ENCODE data around the gene CCDC116.
A peak's percentile ranks its signal among the peaks of the same experiment; 100 is the strongest.
"Not testable (repeated sequence)": the region's sequence is repeated elsewhere in the genome, so short reads cannot be mapped to it uniquely, and the experiment has no call there.

CCDC116 gene

DNA sequence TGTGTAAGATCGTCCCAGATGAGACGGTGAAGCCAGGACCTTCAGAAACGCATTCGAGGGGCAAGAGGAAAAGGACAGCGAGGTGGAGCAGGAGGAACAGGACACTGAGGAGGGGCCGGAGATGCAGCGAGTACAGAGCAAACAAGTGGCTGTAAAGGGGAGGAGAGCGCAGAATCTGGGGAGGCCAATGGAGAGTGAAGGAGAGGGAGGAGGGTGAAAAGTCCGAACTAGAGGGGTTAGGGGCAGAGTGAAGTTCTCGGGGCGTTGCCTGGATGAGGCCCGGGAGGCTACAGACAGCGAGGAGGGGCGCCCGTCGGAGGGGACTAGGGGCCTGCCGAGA lies 24.4 kb downstream of the CCDC116 start:
- no peak for DNase-seq

DNA sequence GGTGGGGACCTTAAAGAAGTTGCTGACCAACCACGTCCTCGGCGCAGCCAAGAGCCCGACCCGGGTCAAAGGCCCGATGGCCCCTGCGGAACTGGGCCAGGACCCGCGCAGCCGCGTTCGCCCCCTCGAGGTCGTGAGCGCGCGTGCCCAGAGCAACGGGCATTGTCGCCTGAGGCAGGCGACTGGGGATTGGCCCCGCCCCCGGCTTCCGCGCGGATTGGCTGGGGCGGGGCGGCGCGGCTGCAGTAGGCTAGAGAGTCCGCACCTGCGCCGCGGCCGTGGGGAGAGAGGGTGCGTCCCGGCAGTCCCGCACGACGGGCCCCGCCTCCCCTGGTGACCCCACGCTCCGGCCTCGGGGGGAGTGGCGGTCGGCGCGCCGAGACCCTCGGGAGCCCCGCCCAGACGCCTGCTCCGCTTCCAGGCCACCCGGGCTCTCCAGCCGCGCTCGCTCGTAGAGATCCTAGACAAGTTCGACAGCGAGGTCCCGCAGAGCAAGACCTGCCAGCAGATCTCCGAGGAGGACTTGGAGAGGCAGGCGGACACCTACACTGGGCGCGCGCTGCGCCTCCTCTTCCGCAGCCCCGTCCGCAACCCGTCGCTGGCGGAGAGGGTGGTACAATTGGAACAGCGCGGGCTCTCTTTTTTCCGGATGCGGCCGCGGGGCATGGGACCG lies 24.9 kb downstream of the CCDC116 start:
- peak; percentile 71 to 82 for DNase-seq

DNA sequence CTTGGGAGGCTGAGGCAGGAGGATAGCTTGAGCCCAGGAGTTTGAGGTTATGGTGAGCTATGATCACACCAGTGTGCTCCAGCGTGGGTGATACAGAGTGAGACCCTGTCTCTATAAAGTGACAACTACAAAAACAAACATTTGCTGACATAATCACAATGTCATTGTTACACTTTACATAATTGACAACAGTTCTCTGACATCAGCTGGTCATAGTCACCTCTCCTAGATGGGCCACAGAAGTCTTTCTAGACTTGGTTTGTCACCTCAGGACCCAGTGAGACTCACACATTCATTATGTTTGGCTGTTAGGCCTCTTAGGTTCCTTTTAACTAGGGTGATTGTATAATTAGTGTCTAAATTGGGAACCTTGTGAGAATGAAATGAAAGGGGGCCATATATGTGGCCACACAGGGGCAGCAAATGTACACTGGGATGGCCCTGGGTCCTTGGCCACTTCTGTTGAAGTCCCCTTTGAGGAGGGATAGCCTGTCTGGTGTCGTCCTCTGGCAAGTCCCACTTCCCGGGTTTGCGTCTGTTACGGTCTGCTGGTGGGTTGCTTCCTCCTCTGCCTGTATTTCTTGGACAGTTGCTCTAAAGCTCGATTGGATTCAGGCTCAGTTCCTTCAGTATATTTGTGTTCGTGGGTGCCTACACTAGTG lies 27.4 kb downstream of the CCDC116 start:
- no peak for DNase-seq

DNA sequence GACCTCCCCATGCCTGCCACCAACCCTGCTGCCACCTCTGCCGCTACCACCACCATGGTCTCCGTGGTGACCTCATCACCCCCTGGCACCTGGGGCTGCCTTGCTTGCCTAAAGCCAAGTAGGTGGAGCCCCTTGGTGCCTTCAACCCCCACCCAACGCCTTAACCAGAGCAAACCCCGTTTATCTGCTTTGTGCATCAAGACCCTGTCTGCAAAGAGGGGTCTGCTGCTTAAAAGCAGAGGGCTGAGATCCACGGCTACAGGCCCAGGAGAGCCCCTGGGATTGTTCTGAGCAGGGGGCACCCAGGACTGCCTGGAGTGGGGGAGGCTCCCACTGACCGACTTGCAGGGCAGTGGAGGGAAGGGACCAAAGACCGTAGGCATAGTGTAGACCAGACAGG lies 28.3 kb downstream of the CCDC116 start:
- no peak for DNase-seq

DNA sequence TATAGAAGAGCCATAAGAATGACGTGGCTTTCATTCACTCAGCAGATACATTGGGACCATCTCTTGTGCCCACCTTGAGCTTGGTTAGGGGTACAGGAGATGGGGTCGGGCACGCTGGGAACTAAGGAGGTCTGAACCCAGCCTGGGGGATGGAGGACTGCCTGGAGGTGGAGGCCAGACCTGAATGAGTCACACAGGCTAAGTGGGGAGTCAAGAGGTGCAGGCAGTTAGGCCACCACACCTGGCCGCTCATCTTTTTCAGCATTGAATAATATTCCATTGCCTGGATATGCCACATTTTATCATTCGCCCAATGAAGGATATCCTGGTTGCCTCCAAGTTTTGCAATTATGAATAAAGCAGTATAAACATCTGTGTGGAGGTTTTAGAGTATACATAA lies 29.4 kb downstream of the CCDC116 start:
- no peak for DNase-seq

DNA sequence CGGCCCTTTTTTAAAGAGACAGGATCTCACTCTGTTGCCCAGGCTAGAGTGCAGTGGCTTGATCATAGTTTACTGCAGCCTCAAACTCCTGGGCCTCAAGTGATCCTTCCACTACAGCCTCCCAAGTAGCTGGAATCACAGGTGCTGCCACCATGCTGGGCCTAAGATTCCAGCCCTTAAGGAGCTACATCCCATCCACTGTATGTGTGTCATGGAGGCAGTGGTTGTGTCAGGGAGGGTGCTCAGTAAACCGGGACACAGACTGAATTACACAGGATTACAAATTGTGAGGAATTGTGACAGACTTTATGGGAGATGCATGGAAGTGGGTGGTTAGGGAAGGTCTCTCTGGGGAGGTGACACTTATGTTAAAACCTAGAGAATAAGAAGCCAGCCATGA lies 31.2 kb downstream of the CCDC116 start:
- DNase-seq: no peak

DNA sequence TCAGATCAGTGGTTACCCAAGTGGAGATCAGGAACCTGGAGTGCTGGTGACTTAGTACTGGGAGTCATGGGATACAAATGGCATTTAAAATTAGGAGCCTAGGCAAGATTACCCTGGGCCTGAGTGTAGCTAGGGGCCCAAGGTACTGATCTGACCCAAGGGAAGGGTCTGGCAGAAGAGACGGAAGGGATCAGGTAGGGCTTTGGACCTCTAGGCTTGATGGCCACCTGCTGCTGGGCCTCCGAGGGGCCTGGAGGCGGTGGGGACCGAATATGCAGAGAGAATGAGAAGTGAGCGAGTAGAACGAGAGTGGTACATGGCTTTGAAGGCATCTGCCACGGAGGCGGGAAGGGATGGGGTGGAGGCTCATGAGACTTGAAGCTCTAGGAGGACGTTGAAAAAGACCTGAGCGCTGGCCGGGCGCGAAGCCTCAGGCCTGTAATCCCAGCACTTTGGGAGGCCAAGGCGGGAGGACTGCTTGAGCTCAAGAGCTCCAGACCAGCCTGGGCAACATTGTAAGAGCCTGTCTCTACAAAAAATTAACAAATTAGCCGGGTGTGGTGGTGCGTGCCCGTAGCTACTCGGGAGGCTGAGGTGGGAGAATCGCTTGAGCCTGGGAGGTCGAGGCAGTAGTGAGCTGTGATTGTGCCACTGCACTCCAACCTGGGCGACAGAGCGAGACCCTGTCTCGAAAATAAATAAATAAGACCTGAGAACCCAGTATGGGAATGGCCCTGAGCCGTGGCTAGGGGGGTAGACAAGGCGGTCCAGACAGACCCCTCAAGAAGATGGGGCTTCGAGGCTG lies 32.7 kb downstream of the CCDC116 start:
- no peak for DNase-seq

DNA sequence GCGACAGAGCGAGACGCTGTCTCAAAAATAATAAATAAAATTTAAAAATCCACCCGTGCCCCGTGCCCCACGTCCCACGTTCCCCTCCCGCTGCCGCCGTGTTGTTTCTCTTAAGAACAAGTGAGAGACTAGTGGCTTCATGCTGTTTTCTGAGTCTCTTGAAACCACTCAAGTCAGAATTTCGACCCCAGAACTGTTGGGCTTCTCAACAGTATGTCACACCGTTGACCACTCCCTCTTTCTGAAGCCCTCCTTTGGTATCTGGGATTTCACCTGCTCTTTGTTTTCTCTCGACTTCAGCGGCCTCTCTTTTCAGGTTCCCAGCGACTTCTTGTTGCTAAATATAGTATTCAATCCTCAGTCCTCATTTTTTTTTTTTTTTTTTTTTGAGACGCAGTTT lies 34.2 kb downstream of the CCDC116 start:
- no peak for DNase-seq

DNA sequence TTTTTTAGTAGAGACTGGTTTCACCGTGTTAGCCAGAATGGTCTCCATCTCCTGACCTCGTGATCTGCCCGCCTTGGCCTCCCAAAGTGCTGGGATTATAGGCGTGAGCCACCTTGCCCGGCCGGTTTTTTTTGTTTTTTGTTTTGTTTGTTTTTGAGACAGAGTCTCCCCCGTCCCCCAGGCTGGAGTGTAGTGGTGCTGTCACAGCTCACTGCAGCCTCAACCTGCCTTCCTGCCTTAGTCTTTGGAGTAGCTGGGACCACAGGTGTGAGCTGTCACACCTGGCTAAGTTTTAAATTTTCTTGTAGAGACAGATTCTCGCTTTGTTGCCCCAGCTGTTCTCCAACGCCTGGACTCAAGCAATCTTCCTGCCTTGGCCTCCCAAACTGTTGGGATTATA lies 36.5 kb downstream of the CCDC116 start:
- no peak for DNase-seq

DNA sequence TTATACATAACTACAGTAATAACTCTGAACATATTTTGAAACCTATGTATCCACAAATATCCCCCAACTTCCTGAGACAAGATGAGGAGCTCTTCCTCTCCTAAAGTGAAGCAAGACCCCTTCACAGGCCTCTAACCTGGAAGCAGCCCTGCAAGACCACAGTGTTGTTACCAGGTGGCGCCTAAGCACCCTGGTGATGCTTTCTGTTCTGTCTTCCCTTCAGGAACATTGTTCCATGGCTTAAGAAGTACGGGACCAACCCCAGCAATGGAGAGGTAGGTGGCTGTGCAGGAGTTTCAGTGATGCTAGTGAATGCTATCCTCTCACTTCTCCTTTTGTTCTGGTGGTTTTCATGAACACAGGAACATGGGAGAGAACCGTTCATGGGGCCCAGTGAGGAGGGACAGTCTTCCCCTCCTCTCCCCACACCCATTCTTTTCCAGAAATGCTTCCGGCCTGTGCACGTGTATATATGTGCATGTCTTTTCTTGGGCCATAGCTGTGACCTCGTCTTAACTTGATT lies 39.6 kb downstream of the CCDC116 start:
- DNase-seq: no peak

DNA sequence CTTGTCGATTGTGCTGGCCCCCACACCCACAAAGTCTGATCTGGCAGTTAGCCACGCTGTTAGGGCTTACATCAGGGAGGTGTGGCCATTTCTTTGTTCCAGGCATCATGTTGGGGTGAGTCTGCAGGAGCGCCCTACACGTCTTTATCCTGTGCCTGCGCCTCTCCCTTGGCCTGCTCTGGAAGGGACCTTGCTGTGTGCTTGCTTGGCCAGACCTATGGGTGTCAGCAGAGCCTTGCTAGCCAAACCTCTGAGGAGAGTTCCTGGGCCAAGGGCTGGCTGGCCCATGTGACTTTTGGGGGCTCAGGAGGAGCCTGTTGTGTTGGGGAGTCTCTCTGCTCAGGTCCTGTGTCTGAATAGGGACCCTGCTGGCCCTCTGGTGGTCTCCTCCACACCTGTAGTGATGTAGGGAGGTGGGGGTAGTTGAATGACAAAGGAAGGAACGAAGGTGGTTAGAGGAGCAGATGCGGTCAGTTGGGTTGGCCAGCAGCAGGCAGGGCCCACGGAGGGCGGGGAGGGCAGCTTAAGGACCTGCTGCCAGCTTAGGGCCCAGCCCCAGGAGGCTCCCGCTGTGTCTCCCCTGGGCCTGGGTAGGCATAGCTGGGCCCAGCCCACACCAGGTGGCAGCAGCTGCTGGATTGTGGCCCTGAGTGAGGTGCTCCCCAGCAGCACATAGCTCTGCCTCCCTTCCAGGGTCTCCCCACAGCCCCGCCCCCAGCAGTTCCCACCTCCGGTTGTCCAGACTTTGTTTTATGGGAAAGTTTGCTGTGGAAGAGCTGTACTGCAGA lies 41.2 kb downstream of the CCDC116 start:
- no peak for DNase-seq

DNA sequence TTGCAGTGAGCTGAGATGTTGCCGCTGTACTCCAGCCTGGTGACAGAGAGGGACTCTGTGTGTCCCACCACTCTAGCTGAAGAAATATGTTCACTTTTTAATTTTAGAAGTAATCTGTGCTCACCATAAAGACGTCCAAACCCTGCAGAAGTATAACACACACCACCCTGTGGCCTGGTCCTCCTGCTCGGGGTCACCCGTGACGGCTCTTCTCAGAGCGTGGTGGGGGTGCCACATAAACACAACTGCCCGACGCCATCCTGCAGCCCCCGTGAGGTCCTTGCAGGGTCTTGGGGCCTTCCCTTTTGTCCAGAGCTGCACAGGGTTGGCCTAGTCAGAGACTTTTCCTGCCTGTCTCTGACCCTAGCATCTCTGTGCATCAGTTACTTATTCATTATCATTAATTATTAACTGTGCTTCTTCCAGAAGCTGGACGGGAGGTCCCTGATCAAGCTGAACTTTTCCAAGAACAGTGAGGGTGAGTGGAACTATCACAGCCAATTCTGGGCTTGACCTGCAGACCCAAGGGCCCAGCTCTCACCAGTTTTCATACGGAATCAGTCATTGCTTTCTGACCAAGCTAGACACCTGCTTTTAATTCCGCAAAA lies 42.2 kb downstream of the CCDC116 start:
- no peak for DNase-seq

DNA sequence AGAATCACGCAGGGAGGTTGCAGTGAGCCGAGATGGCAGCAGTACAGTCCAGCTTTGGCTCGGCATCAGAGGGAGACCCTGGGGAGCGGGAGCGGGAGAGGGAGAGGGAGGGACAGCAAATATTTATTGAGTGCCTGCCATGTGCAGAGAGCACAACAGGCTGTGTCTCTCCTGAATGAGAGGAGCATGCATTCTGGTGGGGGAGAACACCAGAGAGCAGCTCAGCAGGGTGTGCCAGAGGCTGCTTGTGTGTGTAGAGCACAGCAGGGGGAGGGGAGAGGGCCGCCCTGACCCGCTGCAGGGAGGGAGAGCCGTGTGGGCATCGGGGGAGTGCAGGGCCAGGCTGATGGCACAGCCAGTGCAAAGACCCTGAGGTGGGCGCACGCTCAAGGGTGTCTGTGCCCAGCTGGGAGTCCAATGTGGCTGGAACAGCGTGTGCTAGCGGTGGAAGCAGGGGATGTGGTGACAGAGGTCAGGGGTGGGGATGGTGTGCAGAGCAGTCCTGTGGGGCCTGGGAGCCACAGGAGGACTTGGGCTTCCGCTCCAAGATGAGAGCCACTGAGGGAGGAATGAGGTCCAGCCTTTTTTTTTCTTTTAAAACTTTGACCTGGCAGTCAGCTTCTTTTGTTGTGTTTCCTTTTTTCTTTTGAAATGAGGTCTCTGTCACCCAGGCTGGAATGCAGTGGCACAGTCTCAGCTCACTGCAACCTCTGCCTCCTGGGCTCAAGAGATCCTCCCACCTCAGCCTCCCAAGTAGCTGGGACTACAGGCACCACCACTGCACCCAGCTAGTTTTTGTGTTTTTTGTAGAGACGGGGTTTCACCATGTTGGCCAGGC lies 45.3 kb downstream of the CCDC116 start:
- no peak for DNase-seq

DNA sequence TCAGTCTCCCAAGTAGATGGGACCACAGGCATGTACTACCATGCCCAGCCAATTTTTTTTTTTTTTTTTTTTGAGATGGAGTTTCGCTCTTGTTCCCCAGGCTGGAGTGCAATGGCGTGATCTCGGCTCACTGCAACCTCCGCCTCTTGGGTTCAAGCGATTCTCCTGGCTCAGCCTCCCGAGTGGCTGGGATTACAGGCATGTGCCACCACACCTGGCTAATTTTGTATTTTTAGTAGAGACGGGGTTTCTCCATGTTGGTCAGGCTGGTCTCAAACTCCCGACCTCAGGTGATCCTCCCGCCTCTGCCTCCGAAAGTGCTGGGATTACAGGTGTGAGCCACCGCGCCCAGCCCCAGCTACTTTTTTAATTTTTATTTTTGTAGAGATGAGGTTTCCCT lies 46.3 kb downstream of the CCDC116 start:
- DNase-seq: not testable (repeated sequence)

DNA sequence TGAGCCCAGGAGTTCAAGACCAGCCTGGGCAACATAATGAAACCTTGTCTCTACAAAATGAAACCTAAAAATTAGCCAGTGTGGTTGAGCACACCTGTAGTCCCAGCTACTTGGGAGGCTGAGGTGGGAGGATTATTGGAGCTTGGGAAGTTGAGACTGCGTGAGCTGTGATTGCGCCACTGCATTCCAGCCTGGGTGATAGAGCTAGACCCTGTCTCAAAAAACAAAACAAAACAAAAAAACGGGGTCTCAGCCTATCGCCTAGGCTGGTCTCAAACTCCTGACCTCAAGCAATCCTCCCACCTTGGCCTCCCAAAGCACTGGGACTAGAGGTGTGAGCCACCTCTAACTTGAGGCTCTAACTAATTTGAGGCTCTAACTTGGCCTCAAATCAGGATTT lies 46.8 kb downstream of the CCDC116 start:
- no peak for DNase-seq

DNA sequence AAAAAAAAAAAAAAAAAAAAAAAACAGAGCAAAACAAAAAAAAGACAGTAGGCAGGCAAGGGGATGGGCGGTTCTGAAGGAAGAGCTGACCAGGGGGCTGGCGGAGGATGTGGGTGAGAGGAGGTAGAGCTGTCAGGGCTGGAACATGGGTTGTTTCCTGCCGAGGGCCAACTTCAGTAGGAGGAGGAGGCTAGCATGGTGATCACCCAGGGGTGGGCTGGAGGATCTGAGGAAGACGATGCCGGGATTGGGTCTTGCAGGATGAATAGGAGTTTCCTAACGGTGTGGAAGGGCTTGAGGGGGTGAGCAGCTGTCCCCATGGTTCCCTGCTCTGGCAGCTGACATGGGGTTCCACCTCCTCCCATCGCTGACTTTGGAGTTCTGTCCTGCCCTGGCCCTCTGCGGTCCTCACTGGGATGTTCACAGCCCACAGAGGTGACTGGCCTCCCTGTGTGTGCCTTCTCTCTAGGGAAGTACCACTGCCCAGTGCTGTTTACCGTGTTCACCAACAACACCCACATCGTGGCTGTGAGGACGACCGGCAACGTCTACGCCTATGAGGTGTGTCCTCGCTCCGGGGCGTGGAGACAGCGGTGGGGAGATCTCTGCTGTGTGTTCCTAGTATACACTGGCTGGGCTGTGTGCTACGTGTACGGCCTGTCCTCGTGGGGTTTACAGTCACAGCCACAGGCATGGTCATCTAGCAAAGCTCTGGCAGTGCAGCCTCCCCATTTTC lies 48.4 kb downstream of the CCDC116 start:
- no peak for DNase-seq

DNA sequence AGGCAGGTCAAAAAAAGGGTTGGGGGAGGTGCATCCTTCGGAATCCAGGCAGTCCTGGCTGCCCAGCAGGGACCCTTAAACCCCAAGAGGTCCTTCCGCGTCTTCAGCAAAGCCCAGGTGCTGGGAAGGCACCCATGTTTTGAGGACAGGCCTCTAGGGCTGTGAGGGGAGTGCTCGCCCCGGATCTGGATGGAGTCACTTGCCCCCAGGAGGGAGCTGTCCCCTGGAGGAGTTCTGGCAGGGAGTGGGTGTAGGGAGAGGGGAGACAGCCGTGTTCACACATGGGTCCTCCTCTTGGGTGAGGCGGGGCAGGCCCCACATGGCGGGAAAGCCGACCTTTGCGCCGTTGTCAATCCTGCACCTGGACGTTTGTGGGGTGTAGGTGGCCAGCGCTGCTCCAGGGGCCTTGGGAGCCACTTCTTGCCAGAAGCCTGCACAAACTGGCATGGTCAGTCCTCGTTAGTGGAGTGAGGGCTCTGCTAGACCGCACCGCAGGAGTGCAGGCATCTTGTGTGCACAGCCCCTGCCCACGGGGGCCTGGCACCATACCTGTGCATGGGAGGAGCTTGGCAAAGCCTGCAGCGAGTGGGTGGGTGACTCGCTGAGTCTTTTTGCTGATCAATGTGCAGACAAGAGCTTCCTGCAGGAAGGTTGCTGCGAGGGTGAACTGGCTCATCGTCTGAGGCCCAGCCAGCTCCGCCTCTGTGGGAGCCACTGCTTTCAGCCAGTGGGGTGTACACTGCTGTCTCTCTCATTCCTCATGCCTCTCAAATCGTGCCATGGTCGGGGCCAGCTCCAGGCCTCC lies 49.2 kb downstream of the CCDC116 start:
- no peak for DNase-seq

DNA sequence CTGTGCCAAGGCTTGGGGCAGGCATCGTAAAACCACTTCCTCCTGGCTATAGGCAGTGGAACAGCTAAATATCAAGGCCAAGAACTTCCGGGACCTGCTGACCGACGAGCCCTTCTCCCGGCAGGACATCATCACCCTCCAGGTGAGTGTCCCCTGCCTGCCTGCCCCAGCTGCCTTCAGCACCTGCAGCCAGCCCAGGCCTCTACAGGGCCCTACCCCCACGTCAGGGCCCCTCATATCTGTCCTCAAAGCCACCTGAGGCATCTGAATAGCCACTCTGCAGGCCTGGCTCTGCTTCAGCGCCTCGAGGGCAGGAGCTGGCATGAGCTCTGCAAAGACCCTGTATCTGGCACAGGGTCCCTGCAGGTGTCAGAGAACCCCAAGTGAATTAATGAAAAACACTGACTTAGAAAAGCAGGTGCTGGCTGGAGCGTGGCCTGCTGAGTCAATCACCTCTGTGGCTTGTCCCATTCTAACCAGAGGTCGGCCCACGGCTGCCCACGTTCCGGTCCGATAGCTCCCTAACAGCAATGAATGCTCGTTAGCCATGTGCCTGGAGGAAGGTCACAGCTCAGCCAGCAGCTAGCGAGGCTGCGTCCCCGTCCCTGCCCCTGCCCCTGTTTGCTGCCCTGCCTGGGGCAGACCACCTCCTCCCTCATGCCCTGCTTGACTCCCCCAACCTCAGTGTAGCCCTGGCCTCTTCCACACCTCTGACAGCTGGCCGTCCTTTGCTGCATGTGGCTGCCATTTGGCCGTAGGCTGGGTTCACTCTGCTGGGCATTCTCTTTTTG lies 50.0 kb downstream of the CCDC116 start:
- DNase-seq: no peak

DNA sequence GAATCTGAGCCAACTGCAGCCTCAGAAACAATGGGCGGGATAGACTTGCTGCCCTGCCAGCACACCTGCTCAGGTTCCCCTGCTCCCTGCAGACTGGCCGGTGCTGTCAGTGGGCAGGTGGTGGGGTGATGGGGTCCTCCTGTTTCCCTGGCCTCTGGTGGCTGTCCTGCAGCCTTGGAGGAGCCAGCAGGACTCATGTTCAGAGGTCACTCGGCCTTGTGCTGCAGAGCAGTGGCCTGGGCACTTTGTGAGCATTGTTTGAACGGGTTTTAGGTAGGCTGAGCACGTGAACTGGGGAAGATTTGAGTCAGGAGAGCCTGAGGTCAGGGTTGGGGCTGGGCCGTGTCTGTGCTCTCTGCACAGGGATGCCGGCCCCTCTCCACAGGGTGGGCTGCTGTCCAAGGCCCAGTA lies 50.8 kb downstream of the CCDC116 start:
- DNase-seq: no peak

All from SHP77 (cell line).